Right forelimb (tissue), 1 donor: ENCODE data around the gene LATS2.
"Not testable (repeated sequence)": the region's sequence is repeated elsewhere in the genome, so short reads cannot be mapped to it uniquely, and the experiment has no call there.

Experiments used
- DNase-seq: peaks from one replicate; pipeline ENCODE4 v3.0.0-alpha.2; 2018

LATS2 gene

GRCh38 chr13:20953245-20953931 lies 108.0 kb downstream of the LATS2 start:
- no peak for DNase-seq

DNA sequence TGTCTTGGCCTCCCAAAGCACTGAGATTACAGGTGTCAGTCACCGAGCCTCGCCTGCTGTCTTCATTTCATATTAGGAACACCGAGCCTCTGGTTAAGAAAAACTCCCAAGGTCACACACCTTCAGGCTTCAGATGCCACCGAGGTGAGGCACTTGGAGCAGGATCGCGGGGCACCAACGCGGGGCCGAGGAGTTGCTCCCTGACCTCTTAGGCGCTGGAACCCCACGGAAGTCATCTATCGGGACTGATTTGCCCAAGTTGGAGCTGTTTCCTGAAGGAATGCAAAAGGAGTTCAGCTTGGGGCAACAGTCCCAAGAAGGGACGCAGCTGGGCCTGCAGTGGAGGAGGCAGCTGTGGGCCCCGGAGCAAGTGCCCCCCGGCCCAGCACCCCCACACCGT lies 108.5 kb downstream of the LATS2 start:
- no peak for DNase-seq

GRCh38 chr13:20948001-20948400 lies 113.4 kb downstream of the LATS2 start:
- not testable (repeated sequence) for DNase-seq

DNA sequence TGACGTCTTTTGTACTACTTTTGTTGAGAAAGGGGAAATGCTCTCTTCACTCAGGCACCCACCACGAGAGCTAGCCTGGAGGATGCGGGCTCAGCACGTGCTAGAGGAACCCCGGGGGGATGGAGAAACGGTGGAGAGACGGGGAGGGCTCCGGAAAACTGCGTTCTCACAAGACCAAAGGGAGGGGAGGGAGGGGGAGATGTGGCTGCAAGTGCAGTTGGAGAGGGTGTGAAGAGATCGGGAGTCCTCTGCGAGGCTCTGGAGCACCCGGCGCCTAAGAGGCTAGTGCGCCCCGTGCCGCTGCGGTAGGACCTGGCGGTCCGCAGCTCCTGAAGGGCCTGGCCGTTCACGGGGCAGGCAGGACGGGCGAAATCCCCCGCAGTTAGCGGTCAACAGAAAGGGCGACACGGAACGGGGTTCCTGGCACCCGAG lies 115.4 kb downstream of the LATS2 start:
- DNase-seq, result no peak

- no peak for DNase-seq
These were observed 118.3 kb downstream of the LATS2 start for GRCh38 chr13:20942938-20943559.

- not testable (repeated sequence) for DNase-seq
These were observed 120.9 kb downstream of the LATS2 start for GRCh38 chr13:20940511-20940910.

GRCh38 chr13:20940083-20940482 lies 121.3 kb downstream of the LATS2 start:
- no peak for DNase-seq

- no peak for DNase-seq
These were observed 121.7 kb downstream of the LATS2 start for GRCh38 chr13:20939662-20940061.

GRCh38 chr13:20938302-20938701 lies 123.1 kb downstream of the LATS2 start:
- DNase-seq, result no peak

GRCh38 chr13:20927596-20928257 lies 133.7 kb downstream of the LATS2 start:
- DNase-seq, result no peak

GRCh38 chr13:20925395-20925790 lies 136.0 kb downstream of the LATS2 start:
- not testable (repeated sequence) for DNase-seq

DNA sequence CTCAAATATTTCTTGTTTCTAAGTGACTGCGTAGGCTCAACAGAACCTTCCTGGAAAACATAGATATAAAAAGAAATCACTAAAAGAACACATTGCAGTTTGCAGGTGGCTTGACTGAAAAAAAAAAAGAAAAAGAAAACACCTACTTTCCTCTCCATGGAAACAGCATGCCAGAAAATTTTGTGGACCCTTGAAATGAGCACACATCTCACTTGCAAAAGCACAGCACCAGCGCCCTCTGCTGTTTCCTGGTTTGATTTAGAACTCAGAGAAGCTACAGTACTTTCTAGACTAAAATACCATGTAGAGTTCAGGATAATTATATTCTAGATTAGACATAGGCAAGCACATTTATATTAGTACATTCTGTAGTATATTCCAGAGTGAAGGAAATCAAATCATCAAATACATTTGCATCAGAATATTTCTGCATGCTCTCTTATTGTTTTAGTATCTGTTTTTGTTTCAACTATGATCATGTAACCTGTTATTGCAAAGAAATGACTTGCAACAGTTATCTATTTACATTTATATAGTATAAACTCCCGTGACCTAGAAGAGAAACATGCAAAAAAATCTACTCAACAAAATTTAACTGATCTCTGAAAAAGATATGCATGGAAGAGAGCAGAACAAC lies 136.5 kb downstream of the LATS2 start:
- DNase-seq, result peak; percentile 85

DNA sequence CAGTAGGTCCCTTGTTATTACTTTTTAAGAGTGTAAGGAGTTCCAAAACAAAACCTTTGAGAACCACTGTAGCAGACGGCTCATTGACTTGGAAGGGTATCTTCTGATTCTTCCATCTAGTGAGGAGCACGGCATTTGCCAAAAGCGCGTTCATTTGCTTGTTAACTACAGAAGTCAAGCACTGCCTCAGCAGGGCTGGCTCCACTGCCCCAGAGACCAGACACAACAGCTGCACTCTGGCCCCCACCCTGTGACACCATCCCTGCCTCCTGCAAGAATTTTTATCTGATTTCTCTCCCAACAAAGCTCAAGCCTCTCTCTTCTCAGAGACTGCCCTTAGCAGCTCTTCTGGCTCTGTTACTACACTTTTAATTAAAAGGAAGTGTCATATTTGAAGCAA lies 138.1 kb downstream of the LATS2 start:
- DNase-seq, result no peak
